CD4-positive, alpha-beta T cell treated with Interleukin-6 for 4 hours (primary cell): Measurements from ENCODE around the gene C1QBP.
"Not testable (repeated sequence)": the region's sequence is repeated elsewhere in the genome, so short reads cannot be mapped to it uniquely, and the experiment has no call there.

Experiments used
- DNase-seq: peaks from one replicate; pipeline ENCODE4 v3.0.0-alpha.2; 2020; ENCODE audit warnings: mixed read lengths

Gene C1QBP

GRCh38 chr17:5431949-5432556 lies 6.9 kb downstream of the C1QBP start:
- no peak for DNase-seq

- DNase-seq: not testable (repeated sequence)
Observed at GRCh38 chr17:5431234-5431633, 7.7 kb downstream of the C1QBP start.

GRCh38 chr17:5430413-5430999 lies 8.4 kb downstream of the C1QBP start:
- no peak for DNase-seq

GRCh38 chr17:5429191-5429887 lies 9.6 kb downstream of the C1QBP start:
- no peak for DNase-seq

- no peak for DNase-seq
Observed at GRCh38 chr17:5425826-5426225, 13.1 kb downstream of the C1QBP start.

- DNase-seq: no peak
Observed at GRCh38 chr17:5424909-5425308, 14.0 kb downstream of the C1QBP start.

- no peak for DNase-seq
Observed at GRCh38 chr17:5422505-5422904, 16.4 kb downstream of the C1QBP start.

GRCh38 chr17:5419959-5420653 lies 18.8 kb downstream of the C1QBP start, which contains the start of gene RPAIN:
Gene RPAIN, plus strand, starts transcription at chr17:5420182. Its CDS starts 29 bp downstream, at chr17:5420211.
- peak; percentile 86 for DNase-seq

- DNase-seq: peak; percentile 95
Observed at GRCh38 chr17:5419356-5419958, 19.5 kb downstream of the C1QBP start, which contains the start of gene NUP88. Gene NUP88, minus strand, starts transcription at chr17:5419662. Its CDS starts 12 bp downstream, at chr17:5419650.

GRCh38 chr17:5418858-5419355 lies 20.0 kb downstream of the C1QBP start:
- DNase-seq: peak; percentile 62

- DNase-seq: no peak
Observed at GRCh38 chr17:5416901-5417300, 22.1 kb downstream of the C1QBP start.

GRCh38 chr17:5413682-5414081 lies 25.3 kb downstream of the C1QBP start:
- no peak for DNase-seq

GRCh38 chr17:5410594-5411272 lies 28.2 kb downstream of the C1QBP start:
- no peak for DNase-seq

GRCh38 chr17:5408186-5408585 lies 30.8 kb downstream of the C1QBP start:
- DNase-seq: no peak

GRCh38 chr17:5405400-5405799 lies 33.6 kb downstream of the C1QBP start:
- no peak for DNase-seq

- no peak for DNase-seq
Observed at GRCh38 chr17:5399767-5400166, 39.2 kb downstream of the C1QBP start.

- DNase-seq: no peak
Observed at GRCh38 chr17:5396612-5397011, 42.3 kb downstream of the C1QBP start.

- no peak for DNase-seq
Observed at GRCh38 chr17:5391678-5392077, 47.3 kb downstream of the C1QBP start.
